K562 (cell line): ENCODE measurements around the gene ALG14. TPM values are rescaled to one million over a fixed set of nuclear protein-coding genes. Genes with fewer than 3 reads are reported as not detected.

Experiments used
- ATAC-seq: fragments of 200-7000 bp; cut with Tn5 transposase; 3 replicates; pipeline ENCODE4 v1.9.1; 2020; ENCODE audit warnings: moderate library complexity
- BruUV-seq: library from RNA; stranded (reverse); fragments of 400-500 nt; replicated peaks from 2 replicates; lab custom pipeline; 2021; lab: Mats Ljungman, UMichigan
- CTCF ChIA-PET: fragments of 300-600 bp; formaldehyde crosslinking; extraction: SDS; loops from one replicate; lab custom pipeline; 2021; ENCODE audit warnings: low intra/inter-chr PET ratio; lab: Yijun Ruan, JAX
- POLR2A ChIA-PET: fragments of 300-600, 350-650 bp; sonication (Branson Sonifier 250); formaldehyde crosslinking; extraction: SDS; loops from one replicate; lab custom pipeline; 2021; ENCODE audit warnings: antibody characterized with exemption, inconsistent platforms; lab: Yijun Ruan, JAX
- DNase-seq, 4 experiments: peaks; one replicate each; pipeline versions ENCODE4 v3.0.0 to v3.0.0-alpha.2; 2011 to 2018; ENCODE audit warnings: low spot score in 3 of 4, mixed read lengths in 3 of 4; ENCODE audit errors: extremely low read depth in 1 of 4
- FAIRE-seq: peaks from 2 replicates; lab custom pipeline; 2011; peaks lifted over from hg19 to GRCh38; lab: Jason Lieb, UNC
- H2AFZ ChIP-seq: 2 replicates; pipeline ENCODE4 v1.6.0; 2011; ENCODE audit warnings: low read depth, low read length, control low read depth, inconsistent platforms
- H3K27ac ChIP-seq: fragments of 200-600 bp; 3 replicates; pipeline ENCODE4 v1.8.0; 2011; ENCODE audit warnings: low read depth, mild to moderate bottlenecking, control low read depth, inconsistent platforms, low read length, moderate library complexity, mixed read lengths; ENCODE audit errors: extremely low read depth
- H3K27me3 ChIP-seq, 2 experiments: fragments of 300-600 bp in 1 of 2; 2 replicates in 1 of 2; 3 replicates in 1 of 2; pipeline versions ENCODE4 v1.6.0 to v1.8.0; 2011; ENCODE audit warnings: inconsistent platforms in 2 of 2, low read length in 2 of 2, mild to moderate bottlenecking in 1 of 2, mixed read lengths in 1 of 2, moderate library complexity in 1 of 2; ENCODE audit not compliant: control insufficient read depth in 2 of 2, insufficient read depth in 2 of 2
- H3K36me3 ChIP-seq: fragments of 300-600 bp; 3 replicates; pipeline ENCODE4 v1.8.0; 2011; ENCODE audit warnings: mild to moderate bottlenecking, low read length, inconsistent platforms; ENCODE audit not compliant: control insufficient read depth, insufficient read depth
- H3K4me1 ChIP-seq, 2 experiments: fragments of 200-600 bp in 1 of 2; replicated peaks in 1 of 2; 2 replicates in 1 of 2; 3 replicates in 1 of 2; pipeline versions ENCODE4 v1.5.1 to v1.8.0; 2011; ENCODE audit warnings: inconsistent platforms in 2 of 2, low read length in 2 of 2, mild to moderate bottlenecking in 1 of 2, mixed read lengths in 1 of 2, moderate library complexity in 1 of 2; ENCODE audit not compliant: control insufficient read depth in 2 of 2, insufficient read depth in 2 of 2
- H3K4me2 ChIP-seq: 2 replicates; pipeline ENCODE4 v1.6.1; 2011; ENCODE audit warnings: low read length, control low read depth, inconsistent platforms, mixed read lengths; ENCODE audit not compliant: insufficient read depth
- H3K4me3 ChIP-seq: fragments of 200-600 bp; sonication (generic), shearing (Covaris generic); 2 replicates; pipeline ENCODE4 v1.5.1; 2016; ENCODE audit warnings: control low read depth, inconsistent platforms
- H3K79me2 ChIP-seq: fragments of 200-600 bp; 3 replicates; pipeline ENCODE4 v1.8.0; 2011; ENCODE audit warnings: low read length, inconsistent platforms; ENCODE audit not compliant: control insufficient read depth, insufficient read depth
- H3K9ac ChIP-seq, 2 experiments: 2 replicates each; pipeline versions ENCODE4 v1.6.0 to v1.6.1; 2011; ENCODE audit warnings: low read depth in 2 of 2, low read length in 2 of 2, control low read depth in 1 of 2, inconsistent platforms in 1 of 2, mild to moderate bottlenecking in 1 of 2, mixed read lengths in 1 of 2; ENCODE audit not compliant: insufficient read depth in 1 of 2
- H3K9me1 ChIP-seq: one replicate; pipeline ENCODE4 v1.6.0; 2011; ENCODE audit warnings: inconsistent platforms, mild to moderate bottlenecking, low read length, moderate library complexity; ENCODE audit not compliant: control insufficient read depth, insufficient read depth
- H3K9me3 ChIP-seq: replicated peaks from 2 replicates; pipeline ENCODE4 v1.5.1; 2011; ENCODE audit warnings: low read depth, low read length, inconsistent platforms; ENCODE audit not compliant: control insufficient read depth, insufficient read depth
- H4K20me1 ChIP-seq: replicated peaks from 2 replicates; pipeline ENCODE4 v1.6.1; 2011; ENCODE audit warnings: low read length, inconsistent platforms, mixed read lengths; ENCODE audit not compliant: control insufficient read depth, insufficient read depth
- ADNP ChIP-seq: fragments of 200-800 bp; sonication (Bioruptor generic); IDR thresholded peaks from 2 replicates; pipeline ENCODE4 v1.6.1; 2016; ENCODE audit warnings: missing genetic modification characterization, missing compliant biosample characterization
- ARID3B ChIP-seq: fragments of 250-450 bp; sonication (Bioruptor Pico); IDR thresholded peaks from 2 replicates; pipeline ENCODE4 v1.4.0; 2020; ENCODE audit warnings: borderline replicate concordance
- BCL6 ChIP-seq: fragments of 250-450 bp; sonication (Bioruptor Pico); IDR thresholded peaks from 2 replicates; pipeline ENCODE4 v1.4.0; 2020
- CEBPB ChIP-seq: fragments of 450-650 bp; IDR thresholded peaks from 2 replicates; pipeline ENCODE4 v1.6.1; 2016; ENCODE audit warnings: missing genetic modification characterization, missing compliant biosample characterization
- ESRRA ChIP-seq: fragments of 450-650 bp; IDR thresholded peaks from 2 replicates; pipeline ENCODE4 v1.6.1; 2014; ENCODE audit warnings: low read depth, mild to moderate bottlenecking, moderate library complexity, borderline replicate concordance
- HDAC8 ChIP-seq: fragments of 450-650 bp; IDR thresholded peaks from 2 replicates; pipeline ENCODE4 v1.6.1; 2016; ENCODE audit warnings: mild to moderate bottlenecking, missing genetic modification characterization, moderate library complexity, missing compliant biosample characterization
- NFIX ChIP-seq: fragments of 250-450 bp; sonication (Bioruptor Pico); IDR thresholded peaks from 2 replicates; pipeline ENCODE4 v1.4.0; 2020; ENCODE audit warnings: low read depth, mild to moderate bottlenecking, moderate library complexity
- NRF1 ChIP-seq, 2 experiments: fragments of 450-650 bp; IDR thresholded peaks in 1 of 2; conservative IDR thresholded peaks in 1 of 2; 2 replicates each; pipeline ENCODE4 v1.6.1; 2014; ENCODE audit warnings: mild to moderate bottlenecking in 2 of 2
- POLR2H ChIP-seq: IDR thresholded peaks from 2 replicates; pipeline ENCODE4 v1.6.1; 2016; ENCODE audit warnings: missing genetic modification characterization, low read depth, mild to moderate bottlenecking, control low read depth, missing compliant biosample characterization, moderate library complexity
- SLC30A9 ChIP-seq: fragments of 250-450 bp; sonication (Bioruptor Pico); IDR thresholded peaks from 2 replicates; pipeline ENCODE4 v1.8.0; 2022; ENCODE audit warnings: mild to moderate bottlenecking, moderate library complexity
- SMARCA5 ChIP-seq: fragments of 450-650 bp; IDR thresholded peaks from 2 replicates; pipeline ENCODE4 v1.6.1; 2016
- SNRNP70 ChIP-seq: fragments of 200-400 bp; formaldehyde crosslinking; optimal IDR thresholded peaks from 2 replicates; pipeline ENCODE3; 2017; ENCODE audit warnings: low read depth, low read length
- ZBTB12 ChIP-seq: fragments of 250-450 bp; sonication (Bioruptor Pico); IDR thresholded peaks from 2 replicates; pipeline ENCODE4 v1.4.0; 2020
- ZNF707 ChIP-seq: fragments of 250-450 bp; sonication (Bioruptor Pico); conservative IDR thresholded peaks from 2 replicates; pipeline ENCODE4 v1.8.0; 2022; ENCODE audit warnings: inconsistent platforms, mild to moderate bottlenecking, moderate library complexity
- whole genome bisulfite sequencing: fragments of 100-300 bp; shearing (Covaris generic); methylation state at CpG from one replicate; pipeline ENCODE4 v1.1.6; 2016; ENCODE audit warnings: low coverage, mixed read lengths; ENCODE audit not compliant: insufficient coverage; ENCODE audit errors: missing lambda C conversion rate; 5-methylcytosine and 5-hydroxymethylcytosine counted together
- in situ Hi-C: fragments of 300-500 bp; cut with MboI; formaldehyde crosslinking; loops from 4 replicates; pipeline ENCODE4 v1.15.0; 2018; ENCODE audit warnings: inconsistent platforms, mixed read lengths
- intact Hi-C: fragments of 100-400 bp; cut with micrococcal nuclease; formaldehyde crosslinking; loops from 2 replicates; pipeline ENCODE4 v1.14.2; 2022
- polyA plus RNA-seq, 8 experiments: library from polyadenylated mRNA; depleted of rRNA in 4 of 8; stranded (reverse) in 5 of 8; unstranded in 3 of 8; fragments of >200 nt; fragmentation: Nextera tagmentation in 2 of 8; fragmentation: Illumina TruSeq in 1 of 8; extraction: Ambion mirVana in 2 of 8; extraction: Trizol in 1 of 8; gene quantifications; 2 replicates each; pipeline versions ENCODE4 v1.2.1 to v1.2.3, GENCODE V29; 2011 to 2014; ENCODE audit warnings: inconsistent platforms in 1 of 8, missing spikeins in 1 of 8
- total RNA-seq, 7 experiments: library from RNA; depleted of rRNA in 6 of 7; stranded (reverse); fragments of >200 nt in 6 of 7; fragmentation: Illumina TruSeq in 2 of 7; extraction: Trizol in 2 of 7; gene quantifications; 2 replicates each; pipeline versions ENCODE4 v1.2.1 to v1.2.3, GENCODE V29; 2011 to 2021; ENCODE audit warnings: low replicate concordance in 1 of 7

The ALG14 gene
- total and polyA plus RNA-seq, 9 of the 15 experiments (the other 6 are each of a cell fraction or from before 2014, with no cell fraction given) = 2.8 to 16.2 (median 4.9) TPM

- FAIRE-seq (no peak), DNase-seq (no peak), ATAC-seq (no peak)
- ChIA-PET POLR2A (no interaction called here), CTCF (no interaction called here)
- no peak for TF ChIP-seq SMARCA5
- TF ChIP-seq CEBPB (tag) = no peak
- TF ChIP-seq BCL6 (CRISPR knock-in tag) = no peak
- no peaks in the 10 kb centered on the region for H3K36me3 ChIP-seq
- H3K9me1 ChIP-seq = no peaks in the 10 kb centered on the region
- H3K9me3 ChIP-seq = no peaks in the 10 kb centered on the region; the same call in none of the 2 replicates
- H3K79me2 ChIP-seq = no peaks in the 10 kb centered on the region
- no peak overlapping the region for H3K4me2 ChIP-seq
- no TSS peak for BruUV-seq
- no peak overlapping the region for H3K27ac ChIP-seq
- H3K4me3 ChIP-seq = no peak overlapping the region
- in situ Hi-C loops = no loop called here
- no peaks in the 10 kb centered on the region for H4K20me1 ChIP-seq
- no peak overlapping the region; a peak in 1 of 4 replicates for H3K9ac ChIP-seq
- WGBS = 82% methylated on average over 2 of the region's 2 CpGs
- peaks cover 11 to 16% of the 10 kb centered on the region in 2 experiments; a peak in 4 of 5 replicates for H3K4me1 ChIP-seq
- no peaks in the 10 kb centered on the region for H3K27me3 ChIP-seq
- 0 out of 2 replicates have a peak overlapping the region, but pooled peaks have one; percentile 22 for H2AFZ ChIP-seq
- intact Hi-C loops = no loop called here
Measured at GRCh38 chr1:95108792-95109191, 36.0 kb upstream of the ALG14 start.

- BruUV-seq = no TSS peak
- H3K4me1 ChIP-seq = peaks cover 8 to 28% of the 10 kb centered on the region in 2 experiments; a peak in 4 of 5 replicates
- H4K20me1 ChIP-seq = no peaks in the 10 kb centered on the region
- 65% methylated on average over 4 of the region's 4 CpGs for WGBS
- in situ Hi-C loops = no loop called here
- no peaks in the 10 kb centered on the region for H3K9me3 ChIP-seq
- no peaks in the 10 kb centered on the region for H3K9me1 ChIP-seq
- peak overlapping the region; percentile 57; the same call in 1 of the 2 replicates for H2AFZ ChIP-seq
- no peaks in the 10 kb centered on the region for H3K79me2 ChIP-seq
- H3K4me3 ChIP-seq = no peak overlapping the region
- ChIA-PET CTCF (no interaction called here), POLR2A (no interaction called here)
- ATAC-seq = no peak
- intact Hi-C loops = no loop called here
- no peaks in the 10 kb centered on the region for H3K36me3 ChIP-seq
- H3K4me2 ChIP-seq = no peak overlapping the region
- H3K27ac ChIP-seq = no peak overlapping the region
- peak; percentile 11 for FAIRE-seq
- H3K9ac ChIP-seq = no peak overlapping the region
- DNase-seq = no peak
- no peaks in the 10 kb centered on the region for H3K27me3 ChIP-seq
- TF ChIP-seq SLC30A9 (no peak), NRF1 (conservative IDR thresholded peaks at IDR 0.05 in 1 of 2, IDR thresholded peaks at IDR 0.05 in 1 of 2) (no peak), ZNF707 (no peak), POLR2H (tag) (no peak), ESRRA (no peak), NFIX (CRISPR knock-in tag) (no peak), ZBTB12 (CRISPR knock-in tag) (no peak), ARID3B (no peak), HDAC8 (tag) (no peak), ADNP (tag) (no peak), SNRNP70 (no peak)
Measured at GRCh38 chr1:95098196-95098595, 25.4 kb upstream of the ALG14 start.
